ENCODE data around the gene ITSN2.

The ITSN2 gene

DNA sequence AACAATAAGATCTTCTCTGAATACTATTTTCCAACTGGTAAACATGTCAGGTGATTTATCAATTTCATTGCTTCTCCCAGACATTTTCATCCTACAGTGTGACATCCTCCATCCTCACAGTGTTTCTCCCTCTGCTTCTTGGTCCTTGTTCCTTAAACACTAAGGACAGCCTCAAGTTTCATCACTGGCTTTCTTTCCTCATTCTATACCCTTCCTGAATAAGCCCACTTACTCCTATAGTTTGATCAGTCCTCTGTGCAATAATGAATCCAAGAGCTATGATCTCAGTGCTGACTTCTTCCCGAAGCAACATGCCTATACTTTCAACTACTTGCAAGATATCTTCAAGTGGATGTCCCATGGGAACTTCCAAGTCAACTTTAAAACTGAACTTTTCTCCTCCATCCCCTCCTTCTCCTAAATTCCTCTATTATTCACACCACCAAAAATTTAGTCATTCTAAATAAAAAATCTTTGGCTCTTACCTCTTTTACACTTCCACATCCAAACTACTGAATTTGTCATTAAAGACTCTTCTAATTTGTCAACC is 97.8 kb downstream of the ITSN2 start:
- no peak for DNase-seq

DNA sequence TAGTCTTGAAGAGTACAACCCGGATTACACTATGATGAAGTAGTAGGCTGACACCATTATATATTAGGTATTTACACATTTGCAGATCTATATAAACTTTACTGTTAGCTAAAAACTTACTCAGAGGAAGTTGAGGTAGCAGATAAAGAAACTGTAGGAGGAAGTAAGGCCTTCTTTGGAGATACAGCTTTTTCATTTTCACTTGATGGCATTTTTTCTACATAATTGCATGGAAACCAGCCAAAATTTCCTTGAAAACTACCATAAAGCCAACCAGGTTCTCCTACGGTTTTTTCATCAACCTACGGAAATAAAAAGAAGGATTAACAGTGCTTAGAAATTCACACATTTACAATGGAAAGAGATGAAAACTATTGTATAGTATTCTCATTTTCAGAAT is 98.9 kb downstream of the ITSN2 start:
- DNase-seq = no peak

DNA sequence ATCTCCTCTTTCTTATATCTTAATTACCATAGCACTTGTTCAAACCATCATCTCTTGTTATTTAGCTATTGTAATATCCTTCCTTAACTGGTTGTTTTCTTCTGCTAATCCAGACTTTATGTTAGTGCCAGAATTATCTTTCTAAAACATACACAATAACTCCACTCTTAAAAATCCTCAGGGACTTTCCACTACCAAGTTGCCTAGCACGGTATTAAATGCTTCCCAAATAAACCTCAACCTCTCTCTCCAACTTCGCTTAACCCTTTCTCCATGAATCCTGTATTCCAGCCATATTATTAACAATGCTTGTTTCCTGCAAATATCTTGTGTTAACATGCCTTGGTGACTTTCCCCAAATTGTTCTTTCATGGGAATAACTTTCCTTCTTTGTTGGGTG is 101.0 kb downstream of the ITSN2 start:
- no peak for DNase-seq

DNA sequence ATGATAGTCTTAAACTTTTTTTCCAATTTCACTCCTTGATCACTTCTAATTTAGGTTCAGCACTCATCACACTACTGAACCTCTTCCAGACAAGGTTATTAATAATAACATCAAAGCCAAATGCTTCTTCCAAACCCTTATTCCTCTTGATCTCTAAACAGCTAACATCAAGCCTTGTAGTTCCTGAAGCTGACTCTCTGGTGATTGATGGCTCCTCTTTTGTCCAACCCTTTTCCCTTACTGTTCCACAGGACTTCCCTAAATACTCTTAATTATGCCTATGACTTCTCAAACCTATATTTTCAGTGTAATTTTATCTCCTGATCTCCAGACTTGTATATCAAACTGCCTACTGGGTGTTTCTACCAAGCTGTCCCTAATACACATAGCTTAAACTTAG is 101.6 kb downstream of the ITSN2 start:
- no peak for DNase-seq

DNA sequence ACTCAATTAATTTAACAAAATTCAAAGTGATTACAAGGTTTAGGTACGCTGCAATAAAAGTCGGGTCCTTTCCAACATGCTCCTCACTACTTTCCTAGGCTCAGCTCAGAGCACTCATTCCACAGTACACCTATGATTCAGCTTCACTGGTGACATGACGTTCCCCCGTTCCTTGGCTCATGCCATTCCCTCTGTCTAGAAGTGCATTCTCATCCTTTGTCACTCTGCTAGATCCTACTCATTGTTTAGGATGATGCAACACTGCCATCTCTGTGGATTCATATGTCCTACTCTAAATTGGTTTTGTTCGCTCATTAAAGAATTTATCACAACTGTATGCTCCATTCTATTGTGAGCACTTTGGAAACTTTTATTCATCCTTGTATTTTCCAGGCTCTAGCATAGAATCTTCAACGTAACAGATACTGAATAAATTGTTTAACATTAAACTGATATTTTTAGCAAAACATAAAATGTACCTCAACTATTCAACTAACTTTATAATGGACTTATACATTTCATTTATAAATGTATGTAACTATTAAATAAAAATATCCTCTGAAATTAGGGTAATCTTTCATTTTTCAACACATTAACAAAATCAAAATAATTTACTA is 106.9 kb downstream of the ITSN2 start:
- DNase-seq = no peak

DNA sequence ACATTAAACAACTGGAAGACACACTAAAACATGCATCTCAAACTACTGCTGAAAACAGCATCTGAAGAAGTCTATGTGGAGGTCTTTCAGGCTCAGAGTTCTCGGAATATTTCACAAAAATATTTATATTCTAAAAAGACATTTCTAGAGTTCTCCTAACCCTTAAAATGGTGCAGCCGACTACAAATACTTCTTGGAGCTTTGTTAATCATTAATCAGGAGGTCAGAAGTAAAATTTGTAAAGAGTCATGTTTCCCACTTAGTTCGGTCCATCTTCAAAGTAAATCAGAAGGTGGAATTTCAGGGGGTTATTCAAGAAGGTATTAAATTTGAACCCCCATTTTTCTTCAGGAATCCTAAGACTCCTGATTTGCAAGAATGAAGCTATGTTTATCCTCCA is 112.7 kb downstream of the ITSN2 start:
- DNase-seq = no peak

DNA sequence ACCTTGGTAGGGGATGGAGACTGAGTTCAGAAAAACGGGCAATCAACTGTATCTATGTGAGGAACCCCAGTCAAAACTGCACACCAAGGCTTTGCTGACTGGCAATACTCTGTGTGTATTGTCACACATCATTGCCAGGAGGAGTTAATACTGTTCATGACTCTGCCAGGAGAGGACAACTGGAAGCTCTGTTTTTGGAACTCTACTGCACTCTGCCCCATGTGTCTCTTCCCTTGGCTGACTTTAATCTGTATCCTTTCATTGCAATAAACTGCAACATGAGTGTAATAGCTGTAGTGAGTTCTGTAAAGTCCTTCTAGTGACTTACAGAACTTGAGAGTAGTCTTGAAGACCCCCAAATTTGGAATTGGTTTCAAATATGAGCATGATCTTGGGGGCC is 113.2 kb downstream of the ITSN2 start:
- no peak for DNase-seq

DNA sequence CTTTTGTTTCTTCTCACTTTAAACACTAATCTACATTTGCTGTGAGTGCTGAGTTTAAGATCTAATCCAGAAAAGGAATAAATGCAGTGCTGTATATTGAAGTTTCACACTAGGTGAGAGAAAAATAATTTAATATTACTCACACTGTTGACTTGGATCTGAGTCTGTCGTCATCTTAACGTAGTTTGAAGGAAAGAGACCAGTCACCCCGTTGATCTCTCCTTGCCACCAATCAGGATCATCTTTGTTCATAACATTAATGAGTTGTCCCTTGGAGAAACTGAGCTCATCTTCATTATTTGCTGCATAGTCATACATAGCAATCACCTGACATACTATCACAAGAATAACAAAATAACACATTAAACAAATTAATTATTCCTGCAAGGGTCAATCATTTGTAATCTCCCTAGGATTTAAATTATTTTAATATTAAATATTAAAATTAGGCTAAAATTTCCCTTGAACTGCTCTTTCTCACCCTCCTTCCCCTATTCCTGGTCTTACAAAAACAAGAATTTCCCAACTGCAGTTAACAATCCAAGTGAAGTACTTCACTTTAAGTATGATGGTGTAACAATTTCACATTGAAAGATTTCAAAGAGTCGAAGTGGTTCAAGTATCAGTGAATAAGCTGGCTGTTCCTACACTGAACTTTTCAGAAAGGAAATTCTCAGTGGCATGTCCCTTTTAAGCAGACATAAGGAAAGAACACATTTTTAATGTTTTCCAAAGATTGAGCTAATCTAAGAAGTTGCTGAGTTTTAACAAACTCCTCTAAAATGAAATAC is 114.2 kb downstream of the ITSN2 start:
- no peak for DNase-seq

DNA sequence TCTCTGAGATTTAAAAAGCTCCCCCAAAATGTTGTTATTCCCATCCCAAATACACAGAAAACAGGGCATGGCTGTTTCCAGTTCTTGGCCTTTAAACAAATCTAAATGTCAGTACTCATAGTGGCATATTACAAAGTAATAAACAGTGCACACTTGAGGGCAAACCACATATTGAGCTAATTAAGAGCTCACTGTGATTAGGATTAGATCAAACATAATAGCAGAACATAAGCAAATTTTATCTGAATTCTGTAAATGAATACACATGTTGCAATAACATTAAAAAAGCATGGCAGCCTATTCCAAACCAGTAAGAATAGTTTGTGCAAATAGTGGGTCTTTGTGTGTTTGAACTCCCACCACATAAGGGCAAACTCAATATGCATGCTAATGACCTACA is 118.8 kb downstream of the ITSN2 start:
- no peak for DNase-seq

DNA sequence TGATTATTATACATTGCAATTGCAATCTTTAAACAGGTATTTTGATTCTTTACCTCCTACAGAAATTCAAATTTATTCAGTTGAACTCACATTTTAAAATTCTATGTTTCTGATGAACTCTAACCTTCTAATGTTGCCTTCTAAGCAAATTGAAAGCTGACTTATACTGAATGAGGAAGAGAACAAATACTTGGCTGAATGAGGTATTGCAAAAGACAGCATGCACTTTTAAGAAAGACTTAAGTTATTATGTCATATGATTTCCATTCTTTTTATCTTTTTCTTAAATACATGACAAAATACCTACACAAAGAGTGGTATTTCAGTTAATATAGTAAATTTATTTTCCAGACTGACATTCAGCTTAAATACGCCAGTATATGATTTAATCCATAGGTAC is 120.8 kb downstream of the ITSN2 start:
- DNase-seq = no peak

DNA sequence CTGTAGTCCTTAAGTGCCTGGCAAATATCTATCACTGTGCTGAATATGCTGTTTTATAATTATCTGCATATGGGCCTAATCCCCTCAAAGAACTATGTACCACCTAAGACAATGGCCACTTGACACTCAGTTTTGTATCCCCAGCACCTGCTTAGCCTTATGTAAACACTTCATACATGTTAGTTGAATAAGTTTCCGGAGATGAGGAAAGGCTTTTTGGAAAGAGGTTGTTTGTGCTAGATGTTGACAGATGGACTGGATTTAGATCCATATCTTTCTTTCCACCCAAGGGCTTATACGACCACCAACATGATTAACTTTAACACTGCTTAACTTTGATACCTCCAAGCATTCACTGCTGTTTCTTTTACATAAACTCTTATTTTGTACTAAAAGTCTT is 122.2 kb downstream of the ITSN2 start:
- DNase-seq = peak; percentile 99

DNA sequence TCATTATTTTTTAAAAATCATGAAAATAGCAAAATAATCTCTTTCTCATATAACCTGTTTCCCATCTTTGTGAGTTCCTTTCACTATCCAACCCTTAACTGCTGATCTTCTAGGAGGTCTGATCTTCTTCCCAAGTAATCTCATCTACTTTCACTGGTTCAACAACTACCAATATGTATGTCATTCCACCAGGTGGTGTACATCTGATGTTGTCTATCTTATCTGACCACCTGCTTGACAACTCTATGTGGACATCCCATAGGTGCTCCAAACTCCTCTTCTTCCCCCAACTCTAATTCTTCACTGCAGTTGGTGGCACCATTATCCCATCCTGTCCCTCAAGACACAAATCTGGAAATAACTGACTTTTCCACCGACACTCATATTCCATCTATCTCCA is 123.0 kb downstream of the ITSN2 start:
- no peak for DNase-seq

DNA sequence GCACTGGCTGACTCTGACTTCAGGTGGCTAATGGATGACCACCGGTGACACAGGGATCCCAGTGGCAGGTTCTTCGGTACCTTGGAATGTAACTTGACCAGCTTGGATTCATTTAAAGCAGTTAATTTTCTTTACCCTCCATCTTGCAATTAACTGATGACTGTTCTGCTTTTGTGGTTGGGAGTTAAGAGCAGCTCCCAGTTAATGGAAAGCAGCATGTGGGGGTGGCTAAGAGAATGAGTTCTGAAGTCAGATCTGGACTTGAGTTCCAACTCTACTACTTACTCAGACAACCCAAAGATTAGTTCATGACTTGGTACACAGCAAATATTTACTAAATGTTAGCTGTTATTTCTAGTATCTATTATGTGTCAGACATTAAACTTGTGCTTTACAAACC is 127.0 kb downstream of the ITSN2 start:
- no peak for DNase-seq

DNA sequence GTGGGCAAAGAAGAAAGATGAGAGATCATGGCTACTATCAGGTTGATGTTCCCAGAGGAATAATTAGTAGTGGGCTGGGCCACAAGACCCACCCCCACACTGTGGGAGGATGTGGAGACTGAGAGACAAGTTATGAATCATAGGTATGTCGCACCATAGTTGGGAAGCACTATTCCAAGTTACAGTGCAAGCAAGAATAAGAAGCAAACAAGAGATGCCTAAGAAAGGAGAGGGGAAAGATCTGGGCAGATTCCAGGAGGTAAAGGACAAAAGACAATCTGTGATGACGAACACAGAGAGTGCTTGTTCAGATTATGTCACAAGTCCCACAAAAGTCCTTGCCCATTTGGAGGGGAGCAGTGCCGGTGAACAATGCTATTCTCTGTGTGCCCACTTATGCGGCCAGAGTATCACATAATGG is 128.9 kb downstream of the ITSN2 start:
- no peak for DNase-seq

DNA sequence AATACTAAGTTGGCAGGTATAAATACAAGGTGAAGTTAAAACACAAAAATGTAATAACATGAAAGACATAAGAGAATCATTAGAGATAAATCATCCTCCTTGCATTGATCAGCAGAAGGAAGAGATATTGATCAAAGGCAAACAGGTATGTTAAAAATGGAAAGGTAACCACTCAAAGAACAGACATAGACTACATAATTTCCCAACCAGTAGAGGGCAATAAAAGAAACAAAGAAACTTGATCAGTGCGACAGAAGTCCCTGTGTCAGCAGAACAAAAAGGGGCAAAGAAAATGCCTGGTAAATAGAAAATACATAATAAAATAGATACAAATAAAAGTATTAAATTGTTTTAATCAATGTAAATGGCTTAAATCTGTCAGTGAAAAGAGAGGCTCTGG is 131.9 kb downstream of the ITSN2 start:
- DNase-seq = no peak

DNA sequence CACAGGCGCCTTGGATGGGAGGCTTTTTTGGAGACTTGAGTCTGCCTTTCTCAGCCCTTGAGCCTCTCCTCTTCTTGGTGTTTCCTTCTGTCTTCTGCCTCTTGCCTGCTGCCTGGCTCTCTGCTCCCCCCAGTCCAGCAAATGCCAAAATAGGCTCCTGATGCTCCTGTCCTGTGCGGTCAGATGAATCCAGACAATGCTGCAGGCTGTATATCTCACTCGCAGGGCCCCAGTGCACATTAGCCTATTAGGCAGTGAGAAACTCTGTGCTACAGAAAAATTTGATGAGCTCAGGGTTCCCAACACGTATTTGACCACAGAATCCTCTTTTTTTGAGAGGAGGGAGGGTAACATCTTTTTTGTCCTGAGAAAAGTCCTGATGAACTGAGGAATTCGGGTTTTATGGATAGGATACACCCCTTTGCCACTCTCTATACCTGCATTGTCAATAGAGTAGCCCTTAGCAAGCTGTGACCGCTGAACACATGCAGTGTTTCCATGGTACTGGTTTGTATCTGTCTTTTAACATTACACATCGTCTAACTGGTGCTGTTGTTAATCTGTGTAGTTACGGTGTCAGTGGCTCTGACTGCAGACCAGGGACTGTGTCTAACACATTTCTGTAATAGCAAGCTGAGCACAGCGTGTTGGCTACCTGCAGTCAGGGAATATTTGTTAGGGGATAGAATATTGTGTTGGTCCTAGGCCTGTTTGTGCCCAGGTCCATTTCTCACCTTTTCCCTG is 134.7 kb downstream of the ITSN2 start:
- no peak for DNase-seq

DNA sequence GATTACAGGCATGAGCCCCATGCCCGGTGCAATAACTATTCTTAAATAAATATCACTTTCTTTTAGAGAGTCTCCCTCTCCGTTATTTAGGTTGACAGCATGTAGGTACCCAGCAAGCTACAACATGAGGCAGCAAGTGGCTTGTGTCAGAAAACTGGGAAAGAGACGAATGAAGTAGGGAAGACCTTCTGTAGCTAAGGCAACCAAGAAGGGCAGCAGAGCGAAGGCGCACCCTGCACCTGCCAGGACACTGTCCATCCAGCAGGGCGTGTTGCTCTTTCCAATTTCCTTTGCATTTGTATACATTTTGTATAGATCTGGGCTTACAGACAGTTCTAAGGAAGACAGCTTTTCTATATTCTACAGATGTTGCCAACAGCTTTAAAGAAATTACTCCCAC is 137.4 kb downstream of the ITSN2 start:
- no peak for DNase-seq

DNA sequence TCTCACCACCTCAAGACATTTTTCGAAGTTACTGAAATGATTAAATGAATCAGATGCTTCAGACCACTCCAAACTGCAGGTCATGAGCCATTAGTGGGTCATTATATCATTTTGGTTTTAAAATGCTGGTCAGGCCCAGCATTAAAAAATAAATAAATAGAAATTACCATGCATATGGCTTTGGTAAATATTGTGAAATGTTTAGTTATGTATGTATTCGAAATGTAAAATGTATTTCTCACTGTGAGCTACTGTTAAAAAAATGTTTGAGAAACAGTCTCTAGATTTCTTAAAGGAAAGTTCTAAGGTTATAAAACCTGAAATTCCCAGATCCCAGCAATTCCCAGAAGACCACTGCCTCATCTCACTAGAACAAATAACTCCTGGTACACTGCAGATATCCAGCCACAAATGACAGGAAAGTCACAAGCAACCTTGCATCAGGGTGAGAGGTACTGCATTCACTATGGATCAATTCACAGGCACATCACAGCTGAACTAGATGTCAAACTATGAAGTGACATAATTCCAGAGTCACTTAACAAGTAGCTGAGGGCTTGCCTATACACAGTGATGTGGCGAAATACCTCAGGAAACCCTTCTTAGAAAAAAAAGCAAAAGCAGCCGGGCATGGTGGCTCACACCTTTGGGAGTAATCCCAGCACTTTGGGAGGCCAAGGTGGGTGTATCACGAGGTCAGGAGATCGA is 138.8 kb downstream of the ITSN2 start:
- DNase-seq = no peak

DNA sequence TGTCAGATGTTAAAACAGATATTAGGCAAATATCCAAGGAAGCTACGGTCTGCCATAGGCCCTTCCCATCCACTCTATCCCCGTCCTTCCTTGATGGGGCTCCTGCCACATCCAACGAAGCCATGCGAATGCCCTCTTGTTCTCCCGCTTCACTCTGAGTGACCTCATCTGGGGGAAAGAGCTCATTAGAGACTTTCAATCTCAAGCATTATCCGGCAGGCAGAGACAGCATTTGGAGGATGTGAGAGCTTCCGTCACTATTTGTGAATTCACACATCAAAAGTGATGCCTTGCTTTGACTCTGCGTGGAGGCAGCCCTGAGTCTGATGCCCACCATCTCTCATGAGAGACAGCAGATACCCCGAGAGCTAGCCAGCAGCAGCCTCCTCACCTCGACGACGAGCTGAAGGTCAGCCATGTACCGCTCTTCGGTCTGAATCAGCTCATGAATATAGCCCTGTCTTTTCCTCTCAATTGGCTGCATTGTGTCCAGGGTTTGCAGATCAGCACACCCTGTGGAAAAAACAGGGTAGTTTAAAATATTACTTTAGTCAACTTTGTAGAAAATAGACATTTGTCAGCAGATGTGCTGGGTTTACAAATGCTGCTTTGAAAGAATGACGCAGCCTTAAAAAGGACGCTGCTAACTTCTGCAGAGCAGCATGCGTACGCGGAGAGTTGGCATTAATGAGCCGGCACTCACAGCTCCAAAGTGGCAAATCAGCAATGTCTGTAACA is 139.6 kb downstream of the ITSN2 start:
- DNase-seq = no peak

DNA sequence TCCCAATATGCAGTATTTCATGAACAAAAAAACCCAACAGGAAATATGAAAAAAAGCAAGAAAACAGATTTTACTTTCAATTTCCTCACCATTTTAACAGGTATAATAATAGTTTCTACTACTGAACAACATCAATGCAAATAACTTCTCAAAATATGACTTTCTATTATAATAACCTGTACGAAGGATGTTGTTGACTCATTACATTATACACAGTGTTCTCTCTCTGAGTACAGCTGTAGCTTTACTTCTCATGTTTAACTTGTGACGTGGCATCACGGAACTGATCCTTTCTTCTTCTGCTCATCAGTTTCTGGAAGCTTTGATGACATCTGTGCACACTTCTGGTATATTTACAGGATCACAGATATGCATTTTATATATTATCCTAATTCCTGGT is 145.5 kb downstream of the ITSN2 start:
- no peak for DNase-seq

DNA sequence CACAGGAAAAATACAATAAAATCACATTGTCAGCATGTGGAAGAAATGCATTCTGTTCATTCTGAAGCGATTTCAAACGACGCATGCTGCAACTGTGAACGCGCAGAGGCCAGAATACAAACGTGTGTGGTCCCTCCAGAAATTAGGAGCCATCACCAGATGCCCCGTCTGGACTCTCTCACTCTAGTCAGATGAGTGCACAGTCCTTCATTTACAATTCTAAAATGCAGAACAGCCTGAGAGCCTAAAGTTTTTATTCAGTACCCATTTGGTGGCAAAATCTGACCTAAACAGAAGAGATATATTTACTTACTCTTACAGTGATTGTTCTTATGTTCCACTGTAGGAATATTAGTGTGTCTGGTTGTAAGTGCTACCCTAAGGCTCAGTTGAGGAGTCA is 148.9 kb downstream of the ITSN2 start:
- no peak for DNase-seq

DNA sequence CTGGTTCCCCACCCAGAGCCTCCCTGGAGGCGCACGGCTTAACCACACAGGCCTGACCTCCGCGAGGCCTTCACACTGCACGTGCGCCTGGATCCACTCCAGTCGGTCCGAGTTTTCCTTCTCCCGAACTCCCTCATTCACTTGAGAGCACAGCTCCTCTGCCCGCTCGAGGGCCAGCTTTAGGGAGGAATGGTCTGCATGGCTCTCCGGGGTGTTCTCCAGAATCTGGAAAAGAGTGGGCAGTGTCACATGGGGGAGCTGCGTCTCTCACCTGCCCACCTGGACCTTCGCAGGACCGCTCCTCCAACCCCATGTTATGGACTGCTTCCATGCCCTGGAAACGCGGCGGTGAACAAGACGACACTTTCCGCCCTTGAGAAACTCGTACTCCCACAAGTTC is 149.6 kb downstream of the ITSN2 start:
- no peak for DNase-seq

DNA sequence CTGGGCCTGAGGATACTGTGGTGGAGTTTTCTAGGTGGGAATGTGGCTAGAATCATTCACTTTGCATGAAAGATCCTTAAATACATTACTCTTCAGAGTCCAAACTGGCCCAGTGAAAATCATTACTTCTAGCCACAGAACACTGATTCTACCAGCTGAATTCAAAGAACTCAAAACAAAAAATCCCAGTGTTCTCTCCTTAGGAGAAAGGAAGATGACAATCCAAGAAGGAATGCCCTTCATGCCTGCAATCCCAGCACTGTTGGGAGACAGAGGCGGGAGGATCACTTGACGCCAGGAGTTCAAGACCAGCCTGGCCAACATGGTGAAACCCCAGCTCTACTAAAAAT is 150.3 kb downstream of the ITSN2 start:
- DNase-seq = no peak
